ENCODE results near the gene SRL.
A peak's percentile ranks its signal among the peaks of the same experiment; 100 is the strongest.

GRCh38 chr16:4253394-4254150, 11.7 kb upstream of the SRL start:
- TF ChIP-seq CTCF (IDR thresholded peaks at IDR 0.05), result no peak
- peak; percentile 65 to 96 for TF ChIP-seq POLR2A (IDR thresholded peaks at IDR 0.05)
